Astrocyte of the hippocampus (primary cell): Measurements from ENCODE around the gene SPDYE16.
"Not testable (repeated sequence)": the region's sequence is repeated elsewhere in the genome, so short reads cannot be mapped to it uniquely, and the experiment has no call there.

Experiments used
- DNase-seq: peaks from one replicate; pipeline ENCODE4 v3.0.0; 2011; ENCODE audit warnings: low read depth, low spot score

The SPDYE16 gene

DNA sequence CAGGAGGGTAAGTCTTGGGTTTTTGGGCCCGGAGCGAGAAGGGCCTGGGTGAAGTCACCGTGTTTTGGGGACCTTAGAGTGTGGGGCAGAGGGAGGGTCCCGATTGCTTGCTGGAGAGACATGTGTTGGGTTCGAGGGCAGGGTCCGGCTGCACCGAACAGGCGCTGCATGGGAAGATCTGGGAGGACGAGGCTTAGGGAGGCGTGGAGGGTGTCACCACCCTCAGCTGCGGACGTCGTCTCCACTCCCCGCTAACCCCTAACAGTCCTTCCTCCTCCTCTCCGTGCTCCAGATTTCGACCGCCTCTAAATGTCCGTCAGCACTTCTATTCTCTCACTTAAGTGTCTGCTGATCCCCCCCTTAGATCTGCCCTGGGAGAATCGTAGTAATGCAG lies 6.8 kb upstream of the SPDYE16 start:
- peak; percentile 5 for DNase-seq

DNA sequence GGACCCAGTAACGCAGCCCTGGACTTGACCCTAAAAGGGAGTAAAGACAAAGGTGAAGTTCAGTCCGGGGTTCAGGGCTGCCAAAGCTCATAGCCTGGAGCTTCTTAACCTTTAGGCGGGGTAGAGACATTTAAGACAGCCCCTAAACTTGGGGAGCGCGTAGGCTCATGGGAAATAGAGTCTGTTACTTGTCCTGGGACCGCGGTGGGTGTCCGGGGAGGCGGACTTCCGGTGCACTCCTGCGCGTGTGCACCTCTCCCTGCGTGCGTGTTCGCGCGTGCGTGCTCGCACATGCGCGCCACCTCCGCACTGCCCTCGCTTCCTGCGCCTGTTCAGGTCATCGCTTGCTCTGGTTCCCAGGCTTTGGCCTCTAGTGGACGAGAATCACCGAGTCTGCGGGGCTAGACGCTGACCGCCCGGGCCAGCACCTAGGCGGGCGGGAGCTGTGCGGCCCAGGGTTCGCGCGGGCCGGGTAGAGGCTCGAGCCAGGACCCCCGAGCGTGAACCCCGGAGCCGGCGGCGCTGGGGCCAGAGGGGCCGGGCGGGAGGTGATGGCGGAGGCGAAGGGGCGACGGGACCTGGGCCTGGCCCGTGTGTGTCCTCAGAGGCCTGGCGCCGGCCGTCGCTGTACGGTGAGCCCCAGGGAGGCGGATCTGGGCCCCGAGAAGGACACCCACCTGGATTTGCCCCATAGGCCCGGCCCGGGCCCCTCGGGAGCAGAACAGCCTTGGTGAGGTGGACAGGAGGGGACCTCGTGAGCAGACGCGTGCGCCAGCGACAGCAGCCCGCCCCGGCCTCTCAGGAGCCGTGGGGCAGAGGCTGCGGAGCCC lies 6.1 kb upstream of the SPDYE16 start:
- peak; percentile 92 for DNase-seq

DNA sequence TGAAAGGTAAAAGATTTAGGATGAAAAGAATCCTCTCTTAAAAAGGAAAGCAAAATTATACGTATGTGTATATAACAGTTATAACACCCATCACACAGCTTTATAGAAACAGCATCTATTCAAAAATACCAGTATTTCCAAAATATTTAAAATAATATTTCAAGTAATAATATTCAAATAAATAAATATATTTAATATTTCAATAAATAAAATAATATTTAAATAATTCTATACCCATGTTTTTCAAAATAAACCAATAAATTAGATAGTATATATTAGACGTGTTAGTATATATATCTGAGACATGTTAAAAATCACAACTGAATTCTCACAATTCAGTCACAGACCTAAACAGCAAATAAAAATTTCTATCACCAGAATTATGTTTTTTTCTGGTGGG lies 11.5 kb downstream of the SPDYE16 start:
- DNase-seq, result not testable (repeated sequence)

DNA sequence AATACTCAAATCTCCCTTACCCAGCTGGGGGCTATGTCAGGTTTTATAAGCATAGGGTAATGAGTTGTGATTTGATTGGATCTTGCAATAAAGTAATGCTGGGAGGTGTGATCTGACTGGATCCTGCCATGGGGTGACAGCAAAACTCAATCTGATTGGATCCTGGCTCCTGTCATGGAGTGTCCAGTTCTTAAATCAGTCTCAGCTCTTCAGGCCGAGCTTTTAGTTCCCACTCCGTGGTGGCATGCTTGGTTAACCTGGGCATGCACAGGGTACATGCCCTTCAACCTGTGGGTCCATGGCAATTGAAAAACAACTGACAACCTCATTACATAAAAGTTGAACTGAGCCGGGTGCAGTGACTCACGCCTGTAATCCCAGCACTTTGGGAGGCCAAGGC lies 16.9 kb downstream of the SPDYE16 start:
- not testable (repeated sequence) for DNase-seq

DNA sequence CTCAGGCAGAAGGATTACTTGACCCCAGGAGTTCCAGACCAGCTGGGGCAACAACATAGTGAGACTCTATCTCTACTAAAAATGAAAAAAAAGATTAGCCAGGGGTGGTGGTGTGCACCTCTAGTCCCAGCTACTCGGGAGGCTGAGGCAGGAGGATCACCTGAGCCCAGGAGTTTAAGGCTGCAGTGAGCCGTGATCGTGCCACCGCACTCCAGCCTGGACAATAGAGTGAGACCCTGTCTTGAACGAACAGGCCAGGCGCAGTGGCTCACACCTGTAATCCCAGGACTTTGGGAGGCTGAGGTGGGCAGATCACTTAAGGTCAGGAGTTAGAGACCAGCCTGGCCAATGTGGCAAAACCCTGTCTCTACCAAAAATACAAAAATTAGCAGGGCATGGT lies 26.2 kb downstream of the SPDYE16 start:
- not testable (repeated sequence) for DNase-seq

DNA sequence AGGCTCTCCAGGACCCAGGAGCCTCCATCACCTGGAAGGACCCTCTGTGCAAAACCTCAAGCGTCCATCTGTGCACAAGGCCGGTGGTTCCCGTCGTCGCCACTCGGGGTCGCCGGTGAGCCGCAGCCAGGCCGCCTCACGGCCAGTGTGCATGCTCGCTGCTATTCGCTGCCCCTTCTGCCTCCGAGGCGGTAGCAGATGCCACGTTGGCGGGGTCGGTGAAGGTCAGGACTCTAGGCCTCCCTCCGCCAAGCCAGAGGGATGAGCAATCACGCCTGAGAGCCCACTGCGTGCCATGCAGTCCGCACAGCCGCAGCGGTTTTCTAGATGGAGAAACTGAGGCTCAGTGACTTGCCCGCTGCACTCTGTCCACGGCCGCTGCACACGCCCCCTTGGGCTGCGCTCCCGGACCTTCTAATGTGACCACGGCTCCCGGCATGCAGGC lies 27.1 kb downstream of the SPDYE16 start:
- peak; percentile 71 for DNase-seq

DNA sequence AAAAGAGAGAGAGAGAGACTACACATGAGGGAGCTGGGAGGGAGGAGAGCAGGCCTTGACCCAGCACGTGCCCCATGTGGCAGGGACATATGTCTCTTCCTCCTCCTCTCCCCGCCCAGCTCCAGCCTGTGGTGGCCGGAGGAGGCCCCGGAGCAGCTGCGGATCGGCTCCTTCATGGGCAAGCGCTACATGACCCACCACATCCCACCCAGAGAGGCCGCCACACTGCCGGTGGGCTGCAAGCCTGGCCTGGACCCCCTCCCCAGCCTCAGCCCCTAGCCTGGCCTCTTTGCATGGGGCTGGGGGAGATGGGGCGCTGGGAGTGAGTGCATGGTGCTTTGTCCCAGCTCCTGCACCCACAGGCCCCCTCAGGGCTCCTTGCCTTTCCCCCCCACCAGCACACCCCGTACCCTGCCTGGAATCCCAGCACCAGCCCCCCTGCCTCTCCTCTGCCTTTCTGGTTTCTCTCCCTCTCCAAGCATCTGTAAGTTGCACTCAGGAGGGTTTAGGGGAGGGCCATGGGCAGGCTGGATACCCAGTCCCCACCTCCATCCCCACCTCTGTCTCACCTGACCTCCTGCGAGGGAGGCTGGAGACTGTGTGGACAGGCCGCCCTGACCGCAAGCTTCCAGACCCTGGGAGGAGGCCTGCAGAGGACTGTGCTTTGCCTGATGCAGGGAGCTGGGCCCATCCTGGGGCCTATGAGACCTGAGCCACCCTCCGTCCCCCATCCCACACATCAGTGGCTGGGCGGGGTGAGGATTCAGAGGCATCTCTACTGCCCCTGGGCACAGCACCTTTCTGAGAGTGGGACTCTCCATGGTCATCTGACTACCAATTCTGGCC lies 27.9 kb downstream of the SPDYE16 start:
- no peak for DNase-seq

DNA sequence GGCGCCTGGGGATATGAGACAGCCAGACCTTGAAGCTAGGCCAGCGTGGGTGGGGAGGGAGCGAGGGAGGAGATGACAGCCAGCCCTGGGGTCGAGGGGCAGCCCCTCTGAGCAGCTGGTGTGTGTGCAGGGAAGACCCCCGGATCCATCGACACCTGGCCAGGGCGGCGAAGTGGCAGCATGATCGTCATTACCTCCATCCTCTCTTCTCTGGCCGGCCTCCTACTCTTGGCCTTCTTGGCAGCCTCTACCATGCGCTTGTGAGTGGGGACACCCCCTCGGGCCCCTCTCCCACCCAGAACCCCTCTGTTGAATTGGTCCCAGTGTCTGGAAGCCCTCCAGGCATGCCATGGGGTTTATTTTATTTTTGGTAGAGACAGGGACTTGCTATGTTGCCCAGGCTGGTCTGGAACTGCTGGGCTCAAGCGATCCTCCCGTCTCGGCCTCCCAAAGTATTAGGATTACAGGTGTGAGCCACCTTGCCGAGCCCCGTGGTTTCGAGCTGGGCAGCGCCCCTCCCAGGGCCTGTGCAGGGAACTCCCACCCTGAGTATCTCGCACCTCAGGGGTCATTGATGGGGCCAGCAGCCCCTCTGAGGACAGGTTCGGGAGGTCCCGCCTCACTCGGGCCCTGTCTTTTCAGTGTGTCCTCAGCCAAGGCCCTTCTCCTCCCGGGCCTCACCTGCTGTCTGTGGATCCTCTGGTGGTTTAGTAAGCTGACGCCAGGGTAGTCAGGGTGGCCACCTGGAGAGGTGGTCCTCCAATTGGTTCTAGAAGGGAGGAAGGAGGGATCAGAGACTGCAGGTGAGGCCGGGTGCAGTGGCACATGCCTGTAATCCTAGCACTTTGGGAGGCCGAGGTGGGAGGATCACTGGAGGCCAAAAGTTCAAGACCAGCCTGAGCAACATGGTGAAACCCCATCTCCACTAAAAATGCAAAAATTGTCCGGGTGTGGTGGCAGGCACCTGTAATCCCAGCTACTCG lies 29.0 kb downstream of the SPDYE16 start:
- DNase-seq, result no peak

DNA sequence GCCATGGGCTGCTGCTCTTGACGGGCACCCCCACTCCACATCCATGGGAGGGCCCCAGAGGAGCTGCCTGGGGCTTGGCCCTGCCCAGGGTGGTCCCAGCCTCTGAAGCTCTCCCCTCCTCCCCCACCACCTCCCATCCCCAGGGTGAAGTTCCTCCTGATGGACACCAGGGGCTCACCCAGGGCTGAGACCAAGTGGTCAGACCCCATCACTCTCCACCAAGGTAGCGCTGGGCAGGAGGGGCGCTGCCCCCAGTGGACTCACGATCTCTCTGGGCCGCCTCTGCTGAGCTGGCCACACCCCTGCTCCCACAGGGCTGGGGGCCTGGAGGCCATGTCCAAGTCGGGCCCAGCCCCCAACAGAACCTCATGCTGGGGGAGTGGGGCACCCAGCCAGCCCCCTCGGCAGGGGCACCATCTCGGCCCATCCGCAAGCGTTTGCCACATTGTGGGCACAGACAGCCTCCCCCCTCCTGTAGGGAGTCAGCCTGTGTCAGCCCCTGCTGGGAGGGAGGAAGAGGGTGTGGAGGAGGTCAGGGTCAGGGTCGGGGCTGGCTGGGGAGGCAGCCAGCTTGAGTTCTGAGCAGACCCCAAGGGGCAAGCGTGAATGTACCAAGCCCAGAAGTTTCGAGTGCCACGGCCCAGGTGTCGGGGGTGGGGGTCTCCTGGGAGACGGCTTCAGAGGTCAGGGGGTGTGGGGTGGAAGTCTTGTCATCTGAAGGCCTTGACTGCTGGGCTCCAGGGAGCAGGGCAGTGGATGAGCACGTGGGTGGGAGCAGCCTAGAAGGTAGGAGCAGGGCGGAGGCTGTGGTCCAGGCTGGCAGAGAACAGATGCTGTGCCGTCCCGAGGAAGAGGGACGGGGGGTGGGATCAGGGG lies 29.9 kb downstream of the SPDYE16 start:
- peak; percentile 28 for DNase-seq

DNA sequence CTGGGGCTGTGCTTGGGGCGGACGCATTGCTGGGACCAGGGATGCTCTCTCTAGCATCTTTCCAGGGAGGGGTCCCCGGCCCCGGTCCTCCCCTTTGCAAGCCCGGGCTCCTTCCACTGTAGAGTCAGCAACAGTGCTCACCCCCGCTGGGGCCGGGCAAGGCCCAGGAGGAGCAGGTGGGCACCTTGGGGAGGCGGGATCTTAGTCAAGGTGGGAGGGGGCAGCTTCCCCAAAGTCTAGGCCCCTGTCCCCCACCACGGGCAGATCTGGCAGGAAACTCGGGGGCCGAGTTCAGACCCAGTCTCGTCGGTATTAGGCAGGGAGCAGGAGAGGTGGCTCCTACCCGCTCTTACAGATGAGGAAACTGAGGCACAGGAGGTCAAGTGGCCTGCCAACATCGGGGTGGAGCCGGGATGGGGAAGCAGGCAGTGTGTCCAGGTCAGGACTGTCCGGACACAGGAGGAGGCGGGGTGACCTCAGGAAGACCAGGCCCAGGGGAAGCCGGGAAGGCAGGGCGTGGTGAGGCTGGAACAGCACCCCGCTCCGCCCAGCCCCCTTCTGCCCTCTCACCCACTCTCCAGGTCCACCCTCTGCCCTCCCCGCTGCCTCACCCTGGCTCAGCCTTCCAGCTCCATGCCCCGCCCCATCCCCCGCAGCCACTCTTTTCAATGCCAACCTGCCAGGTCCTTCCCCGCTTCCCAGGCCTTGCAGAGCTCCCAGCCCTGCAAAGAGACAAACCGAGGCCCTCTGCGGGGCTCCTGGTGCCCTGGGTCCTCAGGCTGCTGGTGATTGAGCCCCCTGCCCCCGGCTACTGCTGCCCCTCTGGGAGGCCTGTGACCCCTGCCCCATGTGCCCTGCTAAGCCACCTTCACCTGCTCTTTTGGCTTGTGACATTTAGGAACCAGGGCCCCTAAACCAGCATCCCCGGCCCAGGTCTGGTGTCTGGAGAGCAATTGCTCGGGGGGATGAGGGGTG lies 30.9 kb downstream of the SPDYE16 start:
- DNase-seq, result not testable (repeated sequence)

DNA sequence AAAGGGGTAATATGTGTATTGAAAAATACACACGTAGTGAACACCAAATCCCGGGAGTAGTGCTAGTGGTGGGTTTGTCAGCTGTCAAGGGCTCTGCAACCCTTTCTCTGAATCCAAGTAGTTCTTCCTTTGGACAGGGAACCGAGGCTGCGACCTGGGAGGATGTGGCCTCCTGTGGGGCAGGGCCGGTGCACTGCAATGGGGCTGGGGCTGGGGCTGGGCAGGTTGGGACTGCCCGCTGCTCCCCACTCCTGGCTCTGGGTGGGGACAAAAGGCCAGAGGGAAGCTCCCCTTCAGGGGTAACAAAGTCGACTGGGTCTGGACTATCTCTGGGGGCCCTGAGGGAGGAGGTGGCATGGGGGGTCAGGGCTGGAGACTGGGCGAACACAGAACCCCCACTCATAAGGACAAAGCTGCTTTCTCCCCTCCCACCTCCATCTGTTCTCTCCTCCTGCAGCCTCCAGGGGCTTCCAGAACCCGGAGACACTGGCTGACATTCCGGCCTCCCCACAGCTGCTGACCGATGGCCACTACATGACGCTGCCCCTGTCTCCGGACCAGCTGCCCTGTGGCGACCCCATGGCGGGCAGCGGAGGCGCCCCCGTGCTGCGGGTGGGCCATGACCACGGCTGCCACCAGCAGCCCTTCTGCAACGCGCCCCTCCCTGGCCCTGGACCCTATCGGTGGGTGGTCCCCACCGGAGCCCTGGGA lies 31.7 kb downstream of the SPDYE16 start:
- not testable (repeated sequence) for DNase-seq

DNA sequence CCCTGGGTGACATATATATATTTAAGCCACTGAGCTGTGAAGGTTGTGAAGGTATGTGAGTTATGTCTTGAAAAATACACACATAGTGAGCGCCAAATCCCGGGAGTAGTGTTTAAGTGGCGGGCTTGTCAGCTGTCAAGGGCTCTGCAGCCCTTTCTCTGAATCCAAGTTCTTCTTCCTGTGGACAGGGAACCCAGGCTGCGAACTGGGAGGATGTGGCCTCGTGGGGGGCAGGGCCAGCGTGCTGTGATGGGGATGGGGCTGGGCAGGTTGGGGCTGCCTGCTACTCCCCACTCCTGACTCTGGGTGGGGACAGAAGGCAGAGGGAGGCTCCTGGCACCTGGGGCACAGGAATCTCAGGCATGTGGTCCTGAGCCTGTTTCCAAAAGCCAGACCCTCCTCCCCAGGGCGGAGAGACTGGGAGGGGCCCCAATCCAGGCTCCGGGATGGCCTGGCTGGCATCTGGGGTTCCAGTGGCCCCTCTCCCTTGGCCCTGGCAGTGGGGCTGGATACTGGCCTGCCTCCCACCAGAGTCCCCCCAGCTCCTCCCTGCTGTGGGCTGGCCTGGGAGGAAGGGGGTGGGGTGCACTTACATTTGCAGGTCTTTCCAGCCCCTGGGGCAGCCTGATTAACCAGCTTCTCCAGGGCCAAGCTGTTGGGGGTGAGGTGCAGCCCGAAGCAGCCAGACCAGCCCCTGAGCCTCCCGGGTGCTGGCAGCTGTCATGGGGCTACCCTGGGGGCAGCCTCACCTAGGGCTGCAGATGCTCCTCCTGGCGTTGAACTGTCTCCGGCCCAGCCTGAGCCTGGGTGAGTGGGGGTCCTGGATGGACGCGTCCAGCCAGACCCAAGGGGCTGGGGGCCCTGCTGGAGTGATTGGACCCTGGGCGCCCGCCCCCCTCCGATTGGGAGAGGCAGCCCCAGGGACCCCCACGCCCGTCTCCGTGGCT lies 32.9 kb downstream of the SPDYE16 start, which contains the start of gene UPK3B:
UPK3B (plus strand) TSS at position 622 of the 947 bp plus-strand sequence; CDS start at position 723, 101 bp downstream.
- peak; percentile 38 for DNase-seq

DNA sequence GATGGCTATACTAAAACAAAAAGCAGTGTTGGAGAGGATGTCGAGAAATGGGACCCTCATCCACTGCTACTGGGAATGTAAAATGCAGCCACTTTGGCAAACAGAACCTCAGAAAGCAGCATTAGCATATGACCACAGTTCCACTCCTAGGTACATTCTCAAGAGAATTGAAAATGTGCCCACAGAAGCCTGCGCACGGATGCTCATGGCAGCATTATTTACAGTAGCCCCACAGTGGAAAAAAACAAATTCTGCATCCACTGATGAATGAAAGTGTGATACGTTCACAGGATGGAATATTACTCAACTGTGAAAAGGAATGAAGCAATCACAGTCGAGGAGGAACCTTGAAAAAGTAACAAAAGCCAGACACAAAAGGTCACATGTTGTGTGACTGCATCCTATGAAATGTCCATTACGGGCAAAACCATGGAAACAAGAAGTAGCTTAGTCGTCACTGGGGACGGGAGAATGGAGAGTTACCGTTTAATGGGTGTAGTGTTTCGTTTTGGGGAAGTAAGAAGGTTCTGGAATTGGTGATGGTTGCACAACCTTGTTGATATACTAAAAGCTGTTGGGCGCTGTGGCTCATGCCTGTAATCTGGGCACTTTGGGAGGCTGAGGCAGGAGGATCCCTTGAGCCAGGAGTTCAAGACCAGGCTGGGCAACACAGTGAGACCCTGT lies 35.2 kb downstream of the SPDYE16 start:
- no peak for DNase-seq

DNA sequence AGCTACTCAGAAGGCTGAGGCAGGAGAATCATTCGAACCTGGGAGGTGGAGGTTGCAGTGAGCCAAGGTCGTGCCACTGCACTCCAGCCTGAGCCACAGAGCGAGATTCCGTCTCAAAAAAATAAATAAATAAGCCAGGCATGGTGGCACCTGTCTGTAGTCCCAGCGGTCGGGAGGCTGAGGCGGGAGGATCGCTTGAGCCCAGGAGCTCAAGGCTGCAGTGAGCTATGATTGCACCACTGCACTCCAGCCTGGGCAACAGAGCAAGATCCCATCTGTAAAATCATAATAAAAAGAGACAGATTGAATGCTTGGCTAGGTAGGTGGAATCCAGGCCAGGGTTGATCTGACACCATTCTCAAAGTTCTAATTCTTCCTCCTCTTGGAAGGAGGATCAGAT lies 36.5 kb downstream of the SPDYE16 start:
- not testable (repeated sequence) for DNase-seq

DNA sequence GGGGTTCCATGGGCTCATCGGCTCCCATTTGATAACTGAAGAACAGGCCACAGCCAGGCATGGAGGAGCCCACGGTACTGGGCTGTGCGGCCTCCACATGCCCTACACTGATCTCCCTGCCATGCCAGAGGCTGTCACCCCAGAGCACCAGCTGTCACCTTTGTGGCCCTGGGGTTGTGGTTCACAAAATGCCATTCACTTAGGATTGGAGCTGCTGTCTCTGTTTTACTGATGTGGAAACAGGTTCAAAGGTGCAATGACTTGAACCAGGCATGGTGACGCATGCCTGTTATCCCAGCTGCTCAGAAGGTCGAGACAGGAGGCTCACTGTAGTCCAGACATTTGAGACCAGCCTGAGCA lies 37.0 kb downstream of the SPDYE16 start:
- DNase-seq, result no peak

DNA sequence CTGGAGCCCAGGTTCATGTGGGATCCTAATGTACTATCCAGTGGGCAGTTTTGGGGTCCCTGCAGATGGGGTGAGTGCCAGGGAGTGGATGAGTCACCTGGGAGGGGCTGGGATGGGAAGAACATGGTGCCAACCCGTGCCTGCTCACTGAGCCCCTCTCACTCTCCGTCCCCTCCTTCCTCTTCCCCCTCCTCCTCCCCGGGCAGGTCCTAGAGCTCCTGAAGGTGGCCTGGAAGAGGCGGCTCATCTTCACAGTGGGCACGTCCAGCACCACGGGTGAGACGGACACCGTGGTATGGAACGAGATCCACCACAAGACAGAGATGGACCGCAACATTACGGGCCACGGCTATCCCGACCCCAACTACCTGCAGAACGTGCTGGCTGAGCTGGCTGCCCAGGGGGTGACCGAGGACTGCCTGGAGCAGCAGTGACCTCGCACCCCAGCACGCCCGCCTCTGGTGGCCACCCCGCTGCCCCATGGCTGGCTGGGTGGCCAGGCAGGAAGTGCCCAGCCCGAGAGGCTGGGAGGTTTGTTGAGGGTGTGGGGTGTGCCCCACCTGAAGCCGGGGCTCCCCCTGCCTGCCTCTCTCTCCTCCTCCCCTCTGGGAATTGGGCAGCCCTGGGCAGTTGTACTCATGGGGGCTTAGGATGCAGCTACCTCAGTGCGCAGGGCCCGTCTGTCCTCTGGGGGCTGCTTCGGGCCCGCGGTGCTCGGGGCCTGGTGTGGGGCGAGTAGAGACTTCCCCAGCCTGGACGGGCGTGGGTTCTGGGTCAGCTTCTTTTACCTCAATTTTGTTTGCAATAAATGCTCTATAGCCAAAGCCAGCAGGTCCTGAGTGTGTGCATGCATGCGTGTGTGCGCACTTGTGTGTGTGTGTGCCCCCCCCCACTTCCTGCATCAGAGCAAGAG lies 37.7 kb downstream of the SPDYE16 start:
- no peak for DNase-seq
